Measurements from ENCODE around the gene GRHL1. TPM values are rescaled to one million over a fixed set of nuclear protein-coding genes. Genes with fewer than 3 reads are reported as not detected.

GRHL1 gene
- total and polyA plus RNA-seq, 2 of the 8 experiments (the other 6 are each of a cell fraction or from before 2014, with no cell fraction given): 1.3 to 3.6 TPM

DNA sequence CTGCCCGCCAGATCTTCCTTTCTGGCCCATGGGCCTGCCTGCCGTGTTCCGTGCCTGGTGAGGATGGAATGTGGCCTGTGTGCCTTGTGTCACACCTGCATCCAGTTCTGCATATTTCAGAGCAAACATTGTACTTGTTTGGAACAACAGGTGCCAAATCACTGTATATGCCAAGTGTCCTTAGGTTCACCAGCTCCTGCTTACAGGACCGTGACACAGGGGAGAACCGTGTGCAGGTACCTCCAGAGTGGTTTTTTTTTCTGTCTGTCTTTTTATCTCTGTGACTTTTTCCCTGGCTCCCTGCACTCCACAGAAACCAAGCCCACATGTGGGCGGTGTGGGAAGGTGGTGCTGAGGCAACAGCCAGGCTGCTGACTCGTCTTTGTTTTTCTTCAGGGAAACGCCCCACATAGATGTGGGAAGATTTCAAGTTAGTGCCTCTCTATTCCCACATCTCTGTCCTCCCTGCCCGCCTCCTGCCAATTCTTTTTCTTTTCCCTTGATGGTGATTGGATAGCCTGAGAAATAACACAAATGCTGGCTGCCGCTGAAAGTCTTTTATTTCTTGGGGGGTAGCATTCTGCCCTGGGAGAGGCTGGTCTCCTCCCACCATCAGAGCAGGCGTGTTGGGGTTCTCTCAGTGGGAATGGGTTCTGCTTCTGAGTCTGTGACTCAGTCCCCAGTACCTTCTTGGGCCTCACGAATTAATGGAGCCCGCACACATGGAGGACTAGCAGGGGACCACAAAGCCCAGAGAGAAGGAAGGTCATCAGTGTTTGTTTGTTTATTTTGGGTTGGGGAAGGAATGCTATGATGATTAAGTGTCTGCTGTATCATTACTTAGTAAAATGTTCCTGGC lies 21.4 kb downstream of the GRHL1 start:
- Histone ChIP-seq H4K20me1 (replicated peaks in 1 of 2; ENCODE audit: control insufficient read depth in 1 of 2, insufficient read depth in 2 of 2, low read length in 2 of 2) (no peaks in the 10 kb centered on the region), H3K4me1 (replicated peaks in 1 of 4; ENCODE audit: control insufficient read depth in 3 of 4, insufficient read depth in 4 of 4, low read length in 3 of 4) (no peaks in the 10 kb centered on the region), H3K14ac (ENCODE audit: insufficient read length) (no peak overlapping the region), H3K79me2 (ENCODE audit: control insufficient read depth in 1 of 2, insufficient read depth in 2 of 2, low read length in 2 of 2) (no peaks in the 10 kb centered on the region), H2BK12ac (ENCODE audit: low read depth, low read length) (0 out of 2 replicates have a peak overlapping the region, but pooled peaks have one; percentile 60), H3K79me1 (ENCODE audit: low read depth, low read length) (no peaks in the 10 kb centered on the region), H3K4ac (replicated peaks; ENCODE audit: insufficient read length, low read depth, low read length) (no peak overlapping the region), H3K4me2 (ENCODE audit: insufficient read depth in 1 of 2, low read depth in 2 of 2, low read length in 2 of 2) (no peak overlapping the region), H2AK5ac (ENCODE audit: low read depth, low read length) (no peak overlapping the region), H3K9ac (replicated peaks in 1 of 4; ENCODE audit: extremely low read depth in 1 of 4, low read depth in 3 of 4, low read length in 3 of 4) (no peak overlapping the region; a peak in 1 of 7 replicates), H3K27ac (ENCODE audit: low read depth, low read length) (no peak overlapping the region), H3K36me3 (ENCODE audit: control insufficient read depth in 2 of 4, insufficient read depth in 4 of 4, low read length in 3 of 4) (peaks cover 0 to 2% (median 0%) of the 10 kb centered on the region in 4 experiments; a peak in 1 of 8 replicates), H2BK120ac (replicated peaks; ENCODE audit: low read depth, low read length) (no peak overlapping the region), H3K18ac (ENCODE audit: extremely low read depth, low read length) (no peak overlapping the region; the same call in 1 of the 2 replicates), H2AFZ (ENCODE audit: low read length) (no peak overlapping the region), H3K23me2 (ENCODE audit: low read depth, low read length) (no peaks in the 10 kb centered on the region), H3K56ac (replicated peaks; ENCODE audit: insufficient read length, low read depth, low read length) (no peak overlapping the region), H2BK20ac (ENCODE audit: low read length) (no peak overlapping the region), H4K8ac (ENCODE audit: extremely low read depth, insufficient read depth, low read length) (no peak overlapping the region), H2BK5ac (ENCODE audit: low read depth, low read length) (no peak overlapping the region), H3K27me3 (replicated peaks in 1 of 4; ENCODE audit: control insufficient read depth in 3 of 4, extremely low read depth in 1 of 4, insufficient read depth in 3 of 4, low read length in 3 of 4) (no peaks in the 10 kb centered on the region), H2BK15ac (ENCODE audit: low read length) (0 out of 2 replicates have a peak overlapping the region, but pooled peaks have one; percentile 31), H4K5ac (ENCODE audit: insufficient read length, low read depth, low read length) (no peak overlapping the region), H3K9me3 (ENCODE audit: insufficient read depth in 2 of 2, low read depth in 1 of 2, low read length in 1 of 2) (no peaks in the 10 kb centered on the region), H3K23ac (ENCODE audit: insufficient read length) (no peak overlapping the region), H3K4me3 (ENCODE audit: extremely low read depth in 1 of 4, insufficient read depth in 2 of 4, low read depth in 3 of 4, low read length in 4 of 4) (no peak overlapping the region), H4K91ac (replicated peaks; ENCODE audit: insufficient read length, low read length) (no peak overlapping the region)
- CTCF ChIA-PET (ENCODE audit: partially characterized antibody): interaction anchor here (0.6 to 4.2 kb wide), 8 partner anchors 11 to 171 kb away, joined by 3 to 61 read pairs (median 4); no protein-coding TSS in a partner anchor
- no peak for TF ChIP-seq BCL11A (IDR thresholded peaks at IDR 0.05; ENCODE audit: low read depth in 2 of 2, low read length in 2 of 2)
- no peak for TF ChIP-seq RXRA (IDR thresholded peaks at IDR 0.05; ENCODE audit: insufficient read depth, low read depth, low read length)
- TF ChIP-seq, protein P1, sequence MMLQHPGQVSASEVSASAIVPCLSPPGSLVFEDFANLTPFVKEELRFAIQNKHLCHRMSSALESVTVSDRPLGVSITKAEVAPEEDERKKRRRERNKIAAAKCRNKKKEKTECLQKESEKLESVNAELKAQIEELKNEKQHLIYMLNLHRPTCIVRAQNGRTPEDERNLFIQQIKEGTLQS (IDR thresholded peaks at IDR 0.05; ENCODE audit: insufficient read depth, low read depth, low read length): no peak
- TF ChIP-seq BACH1 (IDR thresholded peaks at IDR 0.05; ENCODE audit: low read length): no peak
- no peak for TF ChIP-seq SIRT6 (IDR thresholded peaks at IDR 0.05; ENCODE audit: low read length)
- TF ChIP-seq CBX5 (IDR thresholded peaks at IDR 0.05; ENCODE audit: low read depth, low read length): no peak
- no peak for TF ChIP-seq TAF7 (optimal IDR thresholded peaks at IDR 0.05; ENCODE audit: borderline replicate concordance, low read depth, low read length)
- TF ChIP-seq, protein P2, sequence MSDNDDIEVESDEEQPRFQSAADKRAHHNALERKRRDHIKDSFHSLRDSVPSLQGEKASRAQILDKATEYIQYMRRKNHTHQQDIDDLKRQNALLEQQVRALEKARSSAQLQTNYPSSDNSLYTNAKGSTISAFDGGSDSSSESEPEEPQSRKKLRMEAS (IDR thresholded peaks at IDR 0.05): no peak
- no peak for TF ChIP-seq CHD2 (IDR thresholded peaks at IDR 0.05; ENCODE audit: low read length)
- DNase-seq (ENCODE audit: low read depth in 1 of 2, low spot score in 2 of 2) (no peak), FAIRE-seq (no peak)
- WGBS, 2 experiments (ENCODE audit: extremely low coverage in 1 of 2, insufficient coverage in 1 of 2, insufficient read length in 1 of 2, insufficient replicate concordance in 2 of 2, low coverage in 1 of 2, low lambda C conversion rate in 2 of 2, missing lambda C conversion rate in 1 of 2): 85% methylated on average over 13 of the region's 13 CpGs; no CpG with 5 or more reads in 1 of the 2 experiments
- POLR2A ChIA-PET (ENCODE audit: partially characterized antibody): interaction anchor here (0.6 kb wide), 1 partner anchor 88 kb away, joined by 5 read pairs; no protein-coding TSS in a partner anchor

All from H1 (cell line).